GM18505 (cell line): ENCODE measurements around the gene C17orf50.

ENCODE experiments used
- ATAC-seq: cut with Tn5 transposase; IDR thresholded peaks from one replicate; pipeline ENCODE4 v1.9.1; 2021; ENCODE audit not compliant: unreplicated experiment
- POLR2A ChIP-seq: IDR thresholded peaks from 4 replicates; pipeline ENCODE4 v1.6.1; 2011; ENCODE audit warnings: borderline replicate concordance; ENCODE audit not compliant: insufficient read depth, insufficient read length; ENCODE audit errors: extremely low read depth

Gene C17orf50

DNA sequence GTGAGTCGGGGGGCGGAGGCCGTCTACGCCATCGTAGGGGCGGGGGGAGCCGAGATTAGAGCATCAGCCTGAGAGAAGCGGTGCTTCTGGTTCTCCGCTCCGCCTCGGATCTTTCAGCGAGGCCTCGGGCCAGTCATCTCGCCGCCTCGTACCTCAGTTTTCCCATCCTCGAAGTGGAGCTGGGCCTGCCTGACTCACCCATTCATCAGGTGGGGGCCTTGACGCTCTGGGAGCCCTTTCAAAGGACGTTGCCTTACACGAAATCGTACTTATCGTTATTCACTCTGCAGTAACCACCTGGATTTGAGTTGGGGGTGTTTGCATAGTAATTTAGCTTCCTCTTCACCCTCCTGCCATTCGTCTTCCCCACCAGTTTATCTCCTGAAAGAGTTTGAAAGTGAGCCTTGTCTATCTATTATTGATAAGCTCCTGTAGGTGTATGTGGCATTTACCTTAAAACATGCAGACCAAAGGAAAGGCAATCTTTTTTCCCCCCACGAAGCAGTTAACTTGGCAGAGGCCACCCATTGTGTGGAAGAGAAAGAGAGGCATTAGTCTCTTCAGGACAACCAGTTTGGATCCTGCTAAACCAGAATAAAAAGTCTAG, 49.3 kb downstream of the C17orf50 start:
- no peak for ATAC-seq

GRCh38 chr17:35811759-35812158, 51.1 kb downstream of the C17orf50 start:
- no peak for TF ChIP-seq POLR2A
- no peak for ATAC-seq

More for the DNA sequence above, 49.3 kb downstream of the C17orf50 start:
- TF ChIP-seq POLR2A = no peak

DNA sequence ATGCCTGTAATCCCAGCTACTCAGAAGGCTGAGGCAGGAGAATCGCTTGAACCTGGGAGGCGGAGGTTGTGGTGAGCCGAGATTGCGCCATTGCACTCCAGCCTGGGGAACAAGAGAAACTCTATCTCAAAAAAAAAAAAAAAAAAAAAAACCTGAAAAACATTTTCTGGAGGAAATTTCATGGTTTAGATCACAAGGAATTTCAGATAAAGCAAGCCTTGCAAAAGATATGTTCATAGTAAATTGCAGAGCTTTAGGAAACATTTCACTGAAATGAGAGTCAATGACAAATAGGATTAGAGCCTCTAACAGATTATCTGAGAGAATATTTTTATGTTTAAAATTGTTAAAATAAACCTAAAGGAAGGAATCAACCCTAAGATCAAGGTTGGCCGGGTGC, 51.8 kb downstream of the C17orf50 start:
- ATAC-seq = no peak
- no peak for TF ChIP-seq POLR2A
